GM21447 (cell line): ENCODE data around the gene LRRC45.

Source experiments
- ATAC-seq: cut with Tn5 transposase; IDR thresholded peaks from one replicate; pipeline ENCODE4 v1.9.1; 2021; ENCODE audit not compliant: unreplicated experiment

LRRC45 gene

DNA sequence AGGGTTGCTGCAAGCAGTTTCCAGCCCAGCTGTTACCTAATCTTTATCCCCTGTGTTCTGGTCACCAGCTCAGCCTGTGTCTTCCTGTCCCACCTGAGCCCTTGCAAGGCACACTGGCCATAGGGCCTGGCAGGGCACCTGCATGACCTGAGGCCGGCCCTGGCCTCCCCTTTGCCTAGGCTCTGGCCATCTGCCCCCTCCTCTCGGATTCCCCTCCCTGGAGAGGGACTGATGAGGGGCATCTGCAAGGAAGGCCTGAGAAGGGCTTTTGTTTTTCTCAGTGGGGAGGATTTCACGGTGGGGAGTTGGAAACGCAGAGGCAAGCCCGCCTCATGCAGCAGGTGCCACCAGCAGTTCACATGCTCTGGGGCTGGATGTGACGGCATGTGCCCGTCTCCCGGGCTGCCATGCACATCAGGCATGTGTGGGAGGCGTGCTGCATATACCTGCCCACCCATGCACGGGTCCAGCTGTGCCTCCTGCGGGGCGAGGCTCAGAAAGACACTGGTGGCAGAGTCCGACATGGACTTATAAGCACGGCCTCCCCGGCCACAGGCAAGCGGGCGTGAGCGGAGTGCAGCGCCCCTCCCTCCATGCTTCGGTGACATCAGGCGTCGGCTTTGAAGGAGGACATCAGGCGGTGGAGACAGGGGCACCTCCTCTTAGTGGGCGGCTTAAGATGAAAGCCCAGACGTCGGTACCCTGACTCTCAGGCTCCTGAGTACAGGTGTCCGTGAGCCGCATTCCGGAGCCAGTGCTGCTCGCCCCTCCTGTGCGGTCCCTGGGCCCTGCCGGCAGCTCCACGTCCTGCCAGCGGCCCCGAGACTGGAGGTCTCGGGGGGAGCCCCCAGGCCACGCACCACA lies 29.1 kb upstream of the LRRC45 start:
- no peak for ATAC-seq

GRCh38 chr17:81994593-81995462 lies 28.3 kb upstream of the LRRC45 start:
- ATAC-seq: no peak

DNA sequence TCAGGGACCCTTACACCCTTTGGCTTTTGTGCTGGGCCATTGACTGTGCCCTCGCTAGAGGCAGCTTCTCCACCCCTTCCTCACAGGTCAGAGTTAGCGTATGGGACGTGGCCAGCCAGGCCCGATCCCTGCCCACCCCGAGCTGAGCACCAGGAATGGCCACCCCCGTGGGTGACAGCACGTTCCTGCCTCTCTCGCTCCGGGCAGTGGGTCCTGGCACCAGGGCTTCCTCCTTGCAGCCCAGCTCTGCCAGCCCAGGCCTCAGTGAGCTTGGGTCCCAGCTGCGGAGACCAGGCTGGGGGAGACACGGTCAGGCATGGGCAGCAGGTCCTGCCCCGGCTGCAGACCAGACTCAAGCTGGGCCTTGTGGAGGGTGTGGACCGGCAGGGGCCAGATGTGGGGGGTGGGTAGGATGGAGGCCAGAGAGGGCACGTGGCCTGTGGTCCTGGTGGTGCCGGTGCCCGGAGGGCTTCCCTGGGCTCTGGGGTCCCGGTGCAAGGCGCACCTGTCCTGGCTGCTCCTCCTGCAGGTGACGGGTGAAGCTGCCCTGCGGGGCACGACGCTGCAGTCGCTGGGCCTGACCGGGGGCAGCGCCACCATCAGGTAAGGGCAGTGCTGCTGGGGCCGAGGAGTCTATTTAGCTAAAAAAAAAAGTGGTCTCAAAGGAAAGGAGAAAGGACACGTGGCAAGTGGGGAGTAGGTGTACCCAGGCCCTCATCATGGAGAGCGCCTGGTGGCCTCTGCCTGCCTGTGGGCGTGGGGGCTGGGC lies 27.5 kb upstream of the LRRC45 start:
- no peak for ATAC-seq

- no peak for ATAC-seq
Observed at GRCh38 chr17:81996232-81996756, 26.8 kb upstream of the LRRC45 start.

DNA sequence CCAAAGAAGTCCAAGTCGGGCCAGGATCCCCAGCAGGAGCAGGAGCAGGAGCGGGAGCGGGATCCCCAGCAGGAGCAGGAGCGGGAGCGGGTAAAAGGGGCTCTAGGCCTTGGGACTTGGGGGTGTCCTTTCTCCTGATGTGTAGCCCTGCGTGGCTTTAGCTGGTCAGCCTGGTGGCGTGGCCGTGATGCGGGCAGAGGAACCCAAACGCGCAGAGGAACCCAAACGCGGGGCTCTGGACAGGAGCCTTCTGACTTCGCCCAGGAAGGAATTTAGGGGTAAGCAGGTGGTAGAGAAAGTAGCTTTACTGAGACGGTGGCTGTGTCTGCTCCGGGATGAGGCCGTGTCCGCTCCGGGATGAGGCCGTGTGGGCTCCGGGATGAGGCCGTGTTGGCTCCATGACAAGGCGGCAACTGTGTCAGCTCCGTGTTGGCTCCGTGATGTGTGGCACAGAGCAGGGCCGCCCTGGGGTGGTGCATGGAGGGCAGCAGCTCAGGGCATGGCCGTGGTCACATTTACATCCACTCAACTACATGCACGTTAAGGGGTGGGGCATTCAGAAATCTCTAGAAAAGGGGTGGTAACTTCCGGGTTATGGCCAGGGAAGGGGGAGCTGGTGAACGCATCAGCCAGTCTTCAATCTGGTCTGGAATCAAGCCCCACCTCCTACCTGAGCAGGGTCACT lies 26.2 kb upstream of the LRRC45 start:
- ATAC-seq: no peak

GRCh38 chr17:81998212-81998611 lies 24.9 kb upstream of the LRRC45 start:
- no peak for ATAC-seq

DNA sequence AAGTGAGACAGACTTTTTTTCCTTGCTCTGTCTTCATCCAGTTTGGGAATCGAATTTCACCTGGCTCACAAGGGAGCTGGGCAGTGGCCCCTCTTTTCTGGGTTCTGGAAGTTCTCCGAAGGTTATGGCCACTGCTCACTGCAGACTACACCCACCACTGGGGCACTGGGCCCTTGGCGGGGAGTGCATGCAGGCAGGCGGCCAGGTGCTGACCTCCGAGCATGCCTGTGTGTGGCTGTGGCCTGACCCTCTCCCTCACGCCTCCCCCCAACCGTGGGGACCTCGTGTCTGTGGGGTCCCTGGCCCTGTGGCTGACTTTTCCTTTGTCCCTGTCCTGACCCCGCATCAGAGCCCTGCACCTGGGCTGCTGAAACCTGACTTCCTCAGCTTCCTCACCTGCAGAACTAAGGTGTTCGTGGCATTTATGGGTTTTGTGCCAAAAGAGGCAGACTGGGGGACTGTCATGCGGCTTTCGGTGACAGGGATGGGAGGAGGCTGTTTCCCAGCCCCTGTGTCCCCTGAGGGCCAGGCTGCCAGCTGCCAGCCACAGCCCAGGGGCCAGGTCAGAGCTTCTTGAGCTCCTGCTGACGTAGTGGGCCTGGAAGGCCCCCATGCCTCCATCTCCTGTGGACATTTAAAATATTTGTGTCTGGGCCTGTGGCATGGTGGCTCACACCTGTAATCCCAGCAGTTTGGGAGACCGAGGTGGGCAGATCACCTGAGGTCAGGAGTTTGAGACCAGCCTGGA lies 24.2 kb upstream of the LRRC45 start:
- no peak for ATAC-seq

- ATAC-seq: no peak
Observed at GRCh38 chr17:81999587-81999975, 23.5 kb upstream of the LRRC45 start.

DNA sequence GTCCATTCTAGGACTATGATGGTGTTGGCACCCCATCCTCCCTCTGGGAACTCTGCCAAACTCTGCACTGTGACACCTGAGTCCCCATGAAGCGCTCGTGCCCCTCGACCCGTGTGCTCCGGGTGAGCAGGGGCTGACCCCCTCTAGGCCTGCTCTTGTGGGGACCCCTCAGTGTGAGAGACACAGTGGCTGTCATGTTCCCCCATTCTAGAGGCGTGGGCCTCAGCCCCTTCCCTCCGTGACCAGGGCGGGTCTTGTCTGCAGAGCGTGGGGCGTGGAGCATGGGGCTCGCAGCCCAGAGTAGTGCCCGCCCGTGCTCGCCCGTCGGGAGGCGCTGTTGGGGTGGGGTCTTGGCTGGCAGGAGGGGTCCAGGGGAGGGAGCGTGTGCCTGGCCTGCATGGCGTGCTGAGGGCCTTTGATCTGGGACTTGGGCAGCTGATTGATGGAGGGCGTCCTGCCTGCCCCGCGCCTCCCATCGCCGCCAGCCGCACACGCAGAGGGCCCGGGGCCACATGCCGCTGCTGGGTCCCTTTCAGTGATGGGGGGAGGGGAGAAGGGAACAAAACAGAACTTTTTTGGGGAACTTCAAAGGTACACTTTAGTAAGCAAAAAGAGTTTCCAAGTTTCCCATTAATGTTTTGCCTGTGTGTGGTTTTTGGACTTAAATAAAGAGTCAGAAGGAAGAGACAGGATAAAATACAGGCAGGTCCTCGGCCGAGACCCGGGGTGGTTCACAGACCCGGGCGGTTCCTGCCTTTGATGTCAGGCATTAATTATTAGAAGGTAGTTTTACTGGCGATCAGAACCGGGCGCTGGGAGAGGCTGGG lies 22.9 kb upstream of the LRRC45 start:
- no peak for ATAC-seq

GRCh38 chr17:82000803-82001570 lies 22.1 kb upstream of the LRRC45 start:
- ATAC-seq: no peak

DNA sequence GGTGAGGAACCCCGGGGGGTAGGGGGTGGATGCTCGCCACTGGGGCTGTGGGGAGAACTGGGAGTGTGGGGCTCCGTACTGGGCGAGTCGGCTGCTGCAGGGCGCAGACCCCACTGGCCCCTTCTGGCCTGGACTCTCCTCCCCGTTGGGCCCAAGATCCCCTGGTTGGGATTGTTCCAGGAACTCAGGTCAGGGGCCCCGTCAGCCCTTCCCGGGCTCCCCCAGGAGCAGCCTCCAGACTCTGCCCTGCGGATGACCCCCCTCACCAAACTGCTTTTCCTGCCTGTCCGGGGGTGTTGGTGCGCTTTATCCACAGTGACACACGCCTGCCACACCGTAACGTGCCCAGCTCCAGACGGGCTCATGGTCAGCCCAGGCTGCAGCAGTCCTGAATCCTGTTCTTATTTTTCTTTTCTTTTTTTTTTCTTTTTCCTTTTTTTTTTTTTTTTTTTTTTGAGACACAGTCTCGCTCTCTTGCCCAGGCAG lies 21.5 kb upstream of the LRRC45 start:
- ATAC-seq: no peak

- no peak for ATAC-seq
Observed at GRCh38 chr17:82003411-82004381, 19.4 kb upstream of the LRRC45 start.

DNA sequence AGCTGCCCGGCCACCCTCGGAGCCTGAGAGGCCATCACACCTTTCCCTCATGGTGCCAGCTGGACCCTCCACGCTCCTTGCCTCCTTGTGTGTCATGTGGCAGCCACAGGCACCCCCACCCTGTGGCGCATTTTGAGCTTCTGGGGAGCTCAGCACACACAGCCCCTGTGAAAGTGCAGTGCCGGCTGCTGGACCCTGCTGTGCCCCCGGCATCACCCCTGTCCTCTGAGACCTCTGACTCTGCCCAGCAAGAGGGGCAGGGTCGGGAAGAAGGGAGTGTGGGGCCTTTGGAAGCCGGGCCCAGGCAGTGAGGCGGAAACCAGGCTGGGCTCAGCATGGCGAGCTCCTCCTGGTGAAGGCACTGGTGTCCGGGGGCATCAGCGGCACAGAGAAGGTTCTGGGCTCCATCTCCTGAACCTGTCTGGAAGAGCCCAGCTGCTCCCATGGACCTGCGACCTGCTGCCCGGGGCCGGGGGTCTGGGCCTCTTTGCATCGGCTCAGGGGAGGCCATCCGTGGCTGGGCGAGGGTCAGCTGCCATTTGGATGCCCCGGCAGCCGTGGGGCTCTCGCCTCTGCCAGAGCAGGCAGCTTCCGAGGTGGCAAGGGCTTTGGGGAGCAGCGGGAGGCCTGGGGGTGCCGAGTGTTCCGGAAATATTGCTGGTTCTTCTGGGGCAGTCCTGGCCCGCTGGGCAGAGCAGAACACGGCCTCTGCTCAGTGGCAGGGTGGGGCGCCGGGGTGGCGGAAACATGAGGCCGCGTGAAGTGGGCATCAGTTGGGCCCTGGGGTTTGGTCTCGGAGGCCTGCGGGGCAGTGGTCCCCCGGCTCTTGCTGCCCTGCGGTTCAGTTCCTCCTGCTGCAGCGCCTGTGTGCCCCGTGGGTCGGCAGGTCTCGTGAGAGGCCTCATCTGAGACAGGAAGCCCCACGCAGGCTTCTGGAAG lies 18.3 kb upstream of the LRRC45 start:
- ATAC-seq: no peak

- ATAC-seq: no peak
Observed at GRCh38 chr17:82005701-82006348, 17.3 kb upstream of the LRRC45 start.
